HUES48 (cell line): ENCODE measurements around the gene VTI1A.
A peak's percentile ranks its signal among the peaks of the same experiment; 100 is the strongest.

Experiments used
- H3K27ac ChIP-seq: one replicate; pipeline ENCODE4 v1.7.0; 2013; ENCODE audit warnings: low read depth, low read length, inconsistent platforms
- H3K27me3 ChIP-seq: 2 replicates; pipeline ENCODE4 v1.6.1; 2013; ENCODE audit warnings: mild to moderate bottlenecking, low read length; ENCODE audit not compliant: control insufficient read depth, insufficient read depth
- H3K36me3 ChIP-seq: 2 replicates; pipeline ENCODE4 v1.6.1; 2013; ENCODE audit warnings: low read length; ENCODE audit not compliant: control insufficient read depth, insufficient read depth
- H3K4me1 ChIP-seq: 2 replicates; pipeline ENCODE4 v1.6.1; 2013; ENCODE audit warnings: mild to moderate bottlenecking, low read length; ENCODE audit not compliant: control insufficient read depth, insufficient read depth
- H3K4me3 ChIP-seq: 2 replicates; pipeline ENCODE4 v1.5.1; 2013; ENCODE audit warnings: mild to moderate bottlenecking, low read depth, low read length
- H3K9ac ChIP-seq: 2 replicates; pipeline ENCODE4 v1.6.1; 2013; ENCODE audit warnings: mild to moderate bottlenecking, low read depth, low read length, moderate library complexity
- H3K9me3 ChIP-seq: 2 replicates; pipeline ENCODE4 v1.6.1; 2013; ENCODE audit warnings: low read length; ENCODE audit not compliant: control insufficient read depth, insufficient read depth

The VTI1A gene

DNA sequence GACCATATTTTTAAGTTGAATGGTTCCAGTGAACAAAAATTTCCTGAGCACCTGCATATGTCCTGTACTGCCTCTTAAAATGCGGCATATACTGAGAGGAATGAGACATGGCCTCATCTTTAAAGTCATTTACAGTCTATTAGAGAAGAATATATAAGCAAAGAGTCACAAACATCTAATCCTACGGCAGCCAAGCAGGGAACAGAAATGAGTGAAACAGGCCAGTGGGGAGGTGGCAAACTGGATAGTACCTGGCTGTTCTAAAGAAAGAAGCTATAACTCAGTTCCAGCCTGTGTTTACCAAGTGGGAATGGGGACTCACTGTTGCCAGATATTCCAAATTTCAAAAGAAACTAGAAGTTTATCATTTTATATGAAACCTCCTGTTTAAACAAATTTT, 211.4 kb downstream of the VTI1A start:
- H3K27ac ChIP-seq: peak overlapping the region; percentile 10

DNA sequence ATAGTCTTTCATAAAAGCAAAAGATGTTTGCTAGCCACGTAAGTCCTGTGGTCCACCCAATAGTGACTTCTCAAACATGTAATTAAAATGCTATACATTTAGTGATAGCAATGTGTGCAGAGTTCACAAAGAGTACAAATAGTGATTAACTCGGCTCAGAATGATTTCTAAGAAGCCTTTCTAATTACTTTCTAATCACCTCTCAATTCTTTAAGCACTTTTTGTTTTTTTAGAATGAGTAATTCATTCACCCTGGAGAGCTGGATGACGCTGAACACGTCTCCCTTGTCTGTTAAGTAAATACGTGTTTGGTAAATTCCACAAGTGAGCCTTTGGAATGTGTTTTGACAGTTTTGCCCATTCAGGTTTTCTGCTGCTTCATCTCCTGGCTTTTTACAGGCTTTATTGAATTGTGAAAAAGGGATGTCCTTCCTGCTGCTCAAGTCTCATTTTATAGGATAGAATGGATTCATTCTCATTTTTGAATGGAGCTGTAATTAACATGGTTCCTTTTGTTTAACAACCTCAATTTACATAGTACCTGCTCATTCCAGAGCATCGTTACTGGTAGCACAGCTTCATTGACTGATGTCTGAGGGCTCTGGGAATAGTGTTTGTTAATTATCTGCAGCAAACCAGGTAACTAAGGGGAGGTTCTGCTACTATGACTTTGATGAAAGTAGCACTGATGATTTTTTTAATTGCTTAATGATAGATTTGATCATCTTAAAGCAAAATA, 212.1 kb downstream of the VTI1A start:
- Histone ChIP-seq H3K27ac (peak overlapping the region; percentile 10), H3K4me3 (no peak overlapping the region), H3K27me3 (no peaks in the 10 kb centered on the region), H3K9ac (no peak overlapping the region), H3K9me3 (no peaks in the 10 kb centered on the region), H3K36me3 (no peaks in the 10 kb centered on the region), H3K4me1 (peaks cover 7% of the 10 kb centered on the region)

More for the DNA sequence above, 211.4 kb downstream of the VTI1A start:
- Histone ChIP-seq H3K4me3 (no peak overlapping the region), H3K4me1 (peaks cover 7% of the 10 kb centered on the region), H3K36me3 (no peaks in the 10 kb centered on the region), H3K27me3 (no peaks in the 10 kb centered on the region), H3K9ac (no peak overlapping the region), H3K9me3 (no peaks in the 10 kb centered on the region)

DNA sequence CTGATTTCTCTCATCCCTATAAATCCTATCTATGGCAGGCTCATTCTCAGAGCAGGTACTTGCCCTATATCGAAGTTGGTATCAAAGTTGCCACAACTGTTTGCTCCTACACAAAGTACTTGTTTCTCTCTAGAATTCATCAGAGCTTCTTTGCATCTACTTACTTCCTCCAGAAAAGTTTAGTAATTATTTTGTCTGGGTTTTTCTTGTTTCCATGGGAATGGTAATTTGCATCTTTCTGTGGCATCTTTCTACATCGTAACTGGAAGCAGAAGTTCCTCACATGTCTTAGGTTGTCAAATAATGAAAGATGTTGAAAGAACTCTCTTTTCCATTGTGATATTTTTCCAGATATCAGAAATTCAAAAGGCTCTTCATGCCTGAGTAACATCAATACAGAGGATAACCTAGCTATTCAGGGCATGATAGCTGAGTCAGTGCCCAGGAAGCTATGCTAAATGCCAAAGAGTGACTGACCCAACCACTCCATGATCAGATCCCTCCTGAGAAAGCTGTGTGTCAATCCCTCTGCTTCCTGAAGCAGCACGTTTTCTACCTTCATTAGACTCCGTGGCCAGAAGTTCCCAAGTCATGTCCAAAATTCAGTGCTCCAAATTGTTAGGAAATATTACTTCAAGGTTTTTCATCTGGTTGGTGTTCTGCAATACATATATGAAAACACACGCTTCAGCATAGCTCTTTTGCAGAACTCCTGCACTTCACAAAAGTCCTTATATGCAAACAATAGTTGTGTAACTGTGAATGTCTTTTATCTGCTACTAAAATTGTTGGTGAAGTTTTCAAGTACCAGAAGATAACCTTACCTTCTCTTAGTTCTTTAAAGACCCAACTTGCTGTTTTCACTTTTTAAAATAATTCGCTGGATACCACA, 216.5 kb downstream of the VTI1A start:
- Histone ChIP-seq H3K27ac (no peak overlapping the region), H3K4me3 (no peak overlapping the region), H3K9ac (no peak overlapping the region)

DNA sequence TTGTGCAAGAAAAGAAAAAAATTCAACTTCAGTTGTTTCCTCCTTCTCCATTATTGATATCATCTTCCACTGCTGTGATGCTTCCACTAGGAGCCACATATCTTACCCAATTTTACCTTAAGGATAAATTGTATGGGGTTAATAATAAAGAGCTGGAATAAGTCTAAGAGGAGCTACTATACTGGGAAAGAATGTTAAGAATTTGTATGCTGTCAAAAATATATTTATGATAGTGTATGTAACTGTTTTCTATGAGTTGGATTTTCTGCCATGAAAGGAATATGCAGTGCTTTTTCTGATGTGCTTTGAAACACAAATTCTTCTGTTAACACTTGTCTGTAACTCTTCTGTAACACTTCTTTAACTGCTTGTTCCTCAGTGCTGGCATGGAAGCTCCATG, 219.1 kb downstream of the VTI1A start:
- Histone ChIP-seq H3K27ac (no peak overlapping the region), H3K9me3 (no peaks in the 10 kb centered on the region), H3K27me3 (no peaks in the 10 kb centered on the region), H3K9ac (no peak overlapping the region), H3K36me3 (0 out of 2 replicates have a peak, but pooled peaks cover 2% of the 10 kb centered on the region), H3K4me1 (peaks cover 21% of the 10 kb centered on the region), H3K4me3 (no peak overlapping the region)

More for the DNA sequence above, 216.5 kb downstream of the VTI1A start:
- no peaks in the 10 kb centered on the region for H3K9me3 ChIP-seq
- peaks cover 7% of the 10 kb centered on the region for H3K4me1 ChIP-seq
- H3K27me3 ChIP-seq: no peaks in the 10 kb centered on the region
- H3K36me3 ChIP-seq: no peaks in the 10 kb centered on the region

DNA sequence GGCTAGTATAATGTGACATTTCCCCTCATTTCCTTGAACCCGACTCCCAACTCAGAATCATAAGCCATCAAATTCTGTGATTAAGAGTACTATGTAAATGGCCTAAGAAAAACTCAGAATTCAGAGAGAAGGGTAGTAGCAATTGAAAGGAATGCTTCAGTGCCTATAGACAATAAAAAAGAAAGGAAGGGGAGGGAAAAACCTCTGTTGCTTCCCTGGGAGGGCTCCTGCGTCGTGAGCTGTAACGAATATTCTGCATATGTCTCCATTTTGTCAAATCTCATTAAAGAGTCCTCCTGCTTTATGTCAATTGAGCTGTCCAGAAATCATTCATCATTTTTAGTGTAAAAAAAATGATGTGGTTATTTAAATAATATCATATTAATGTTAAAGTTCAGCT, 223.0 kb downstream of the VTI1A start:
- Histone ChIP-seq H3K9me3 (no peaks in the 10 kb centered on the region), H3K27me3 (no peaks in the 10 kb centered on the region), H3K36me3 (0 out of 2 replicates have a peak, but pooled peaks cover 2% of the 10 kb centered on the region), H3K4me1 (peaks cover 39% of the 10 kb centered on the region), H3K9ac (no peak overlapping the region), H3K27ac (peak overlapping the region; percentile 16), H3K4me3 (no peak overlapping the region)

DNA sequence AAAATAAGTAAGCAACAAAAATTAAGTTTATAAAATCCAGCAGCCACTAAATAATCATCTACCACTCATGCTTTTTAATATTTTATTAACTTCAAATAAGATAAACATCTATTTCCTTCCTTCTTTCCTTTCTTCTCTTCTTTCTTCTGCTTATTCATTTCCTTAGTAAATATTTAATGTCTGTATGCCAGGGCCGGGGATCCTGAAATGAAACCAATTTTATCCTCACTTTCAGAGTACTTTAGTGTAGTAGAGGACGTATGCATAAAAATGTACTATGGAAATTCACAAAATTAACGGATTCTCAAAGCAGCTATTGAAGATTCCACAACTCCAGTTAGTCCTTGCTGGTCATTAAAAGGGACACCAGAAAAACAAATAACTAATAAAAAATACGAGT, 224.7 kb downstream of the VTI1A start:
- Histone ChIP-seq H3K27ac (no peak overlapping the region), H3K4me1 (peaks cover 39% of the 10 kb centered on the region), H3K9ac (no peak overlapping the region)

DNA sequence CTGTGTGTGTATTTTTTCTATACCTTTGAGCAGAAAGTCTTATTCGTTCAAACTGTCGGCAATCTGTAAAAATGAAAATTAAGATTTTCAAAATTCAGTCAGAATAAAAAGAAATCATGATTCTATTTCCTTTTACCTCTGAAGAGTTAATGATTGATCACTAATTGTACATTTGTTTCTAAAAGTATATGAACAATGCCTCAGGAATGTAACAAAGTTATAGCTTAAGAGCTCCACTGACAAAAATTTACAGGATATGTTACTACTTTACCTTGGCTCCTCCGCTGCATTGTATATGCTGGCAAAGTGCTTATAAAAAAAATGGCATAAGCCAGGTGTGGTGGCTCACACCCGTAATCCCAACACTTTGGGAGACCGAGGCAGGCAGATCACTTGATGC, 225.7 kb downstream of the VTI1A start:
- Histone ChIP-seq H3K9me3 (no peaks in the 10 kb centered on the region), H3K36me3 (0 out of 2 replicates have a peak, but pooled peaks cover 2% of the 10 kb centered on the region), H3K4me1 (peaks cover 41% of the 10 kb centered on the region), H3K27ac (no peak overlapping the region), H3K27me3 (no peaks in the 10 kb centered on the region), H3K9ac (no peak overlapping the region), H3K4me3 (no peak overlapping the region)

More for the DNA sequence above, 224.7 kb downstream of the VTI1A start:
- H3K4me3 ChIP-seq: no peak overlapping the region
- H3K27me3 ChIP-seq: no peaks in the 10 kb centered on the region
- no peaks in the 10 kb centered on the region for H3K9me3 ChIP-seq
- 0 out of 2 replicates have a peak, but pooled peaks cover 2% of the 10 kb centered on the region for H3K36me3 ChIP-seq

DNA sequence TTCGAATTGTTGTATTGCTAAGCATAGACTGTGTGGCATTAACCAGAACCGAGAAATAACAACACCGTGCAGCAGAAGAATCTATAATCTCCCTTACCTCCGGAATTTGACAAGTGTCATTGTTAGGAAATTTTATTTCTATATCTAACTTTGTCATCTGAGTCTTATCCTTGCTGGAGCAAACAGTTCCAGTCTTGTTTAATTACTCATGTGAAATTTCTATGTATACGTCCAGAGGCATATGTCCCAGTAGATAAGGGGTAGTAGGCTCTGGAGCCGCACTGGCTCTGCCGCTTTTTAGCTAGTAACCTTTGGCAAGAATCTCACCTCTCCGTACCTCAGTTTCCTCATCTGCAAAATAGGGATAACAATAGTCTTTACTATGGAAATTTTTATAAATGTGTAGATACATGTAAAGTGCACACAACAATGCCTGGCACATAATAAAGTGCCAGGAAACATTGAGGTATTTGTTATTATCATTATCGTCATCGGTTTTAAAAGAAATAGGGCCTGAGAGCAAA, 228.6 kb downstream of the VTI1A start:
- Histone ChIP-seq H3K9me3 (no peaks in the 10 kb centered on the region), H3K27ac (no peak overlapping the region), H3K4me1 (peaks cover 53% of the 10 kb centered on the region), H3K27me3 (no peaks in the 10 kb centered on the region), H3K9ac (no peak overlapping the region), H3K36me3 (no peaks in the 10 kb centered on the region), H3K4me3 (no peak overlapping the region)

DNA sequence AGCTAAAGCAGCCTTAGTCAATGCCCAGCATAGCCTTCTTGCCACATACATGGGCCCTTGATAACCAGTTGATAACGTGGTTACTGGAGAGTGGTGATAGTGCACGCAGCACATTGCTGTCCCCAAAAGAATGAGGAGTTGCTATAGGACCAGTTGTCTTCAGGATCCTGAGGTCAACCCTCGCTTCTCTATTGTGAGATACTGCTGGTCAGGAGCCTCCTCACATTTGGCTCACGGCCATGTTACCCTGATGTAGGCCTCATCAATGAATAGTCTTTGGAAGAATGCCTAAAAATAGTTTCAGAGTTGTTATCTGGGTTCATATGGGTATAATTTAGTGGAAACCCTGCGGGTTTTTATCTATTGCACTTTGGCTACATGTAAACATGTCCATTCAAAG, 230.7 kb downstream of the VTI1A start:
- Histone ChIP-seq H3K9me3 (no peaks in the 10 kb centered on the region), H3K27ac (no peak overlapping the region), H3K4me3 (no peak overlapping the region), H3K36me3 (no peaks in the 10 kb centered on the region), H3K9ac (no peak overlapping the region), H3K4me1 (peaks cover 45% of the 10 kb centered on the region), H3K27me3 (no peaks in the 10 kb centered on the region)

DNA sequence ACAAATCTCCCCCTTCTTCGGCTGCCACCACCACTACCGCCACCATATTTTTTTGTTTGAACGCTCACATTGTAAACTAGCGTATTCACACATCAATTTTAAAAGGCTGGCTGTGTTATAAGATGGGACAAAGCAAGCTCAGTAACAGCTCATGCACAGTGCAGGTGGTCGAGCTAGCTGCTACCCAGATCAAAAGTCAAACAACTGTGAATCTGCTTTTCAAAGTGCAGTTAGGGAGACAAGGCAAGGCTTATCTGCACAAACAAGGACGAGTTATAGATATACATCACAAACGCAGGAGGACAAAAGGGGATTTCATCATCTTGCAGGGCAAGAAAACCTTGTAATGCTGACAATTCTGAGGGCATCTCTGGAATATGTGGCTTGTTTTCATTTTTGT, 231.6 kb downstream of the VTI1A start:
- H3K27ac ChIP-seq: peak overlapping the region; percentile 75
- peak overlapping the region; percentile 55 for H3K9ac ChIP-seq
- peak overlapping the region; percentile 14; the same call in 1 of the 2 replicates for H3K4me3 ChIP-seq
- H3K9me3 ChIP-seq: no peaks in the 10 kb centered on the region
- H3K4me1 ChIP-seq: peaks cover 41% of the 10 kb centered on the region
- H3K36me3 ChIP-seq: no peaks in the 10 kb centered on the region
- no peaks in the 10 kb centered on the region for H3K27me3 ChIP-seq
